Astrocyte of the cerebellum (primary cell): Measurements from ENCODE around the gene PFDN6.
A peak's percentile ranks its signal among the peaks of the same experiment; 100 is the strongest.

Experiments used
- DNase-seq: peaks from one replicate; pipeline ENCODE4 v3.0.0-alpha.2; 2011; ENCODE audit warnings: low read depth
- H3K4me3 ChIP-seq: 2 replicates; pipeline ENCODE4 v1.5.1; 2011; ENCODE audit warnings: mild to moderate bottlenecking, low read depth, low read length, moderate library complexity
- CTCF ChIP-seq: IDR thresholded peaks from 2 replicates; pipeline ENCODE4 v1.5.1; 2012; ENCODE audit warnings: low read length, low read depth, moderate library complexity, mild to moderate bottlenecking; ENCODE audit errors: missing control alignments
- in situ Hi-C: cut with HindIII; loops from 2 replicates; pipeline ENCODE4 v1.10.0; 2017; ENCODE audit warnings: low sequenced_read_pairs

PFDN6 gene

GRCh38 chr6:33288921-33289783 is at the start of gene PFDN6, which contains the start of gene WDR46:
PFDN6 (plus strand) TSS chr6:33289601; CDS start chr6:33289857, 256 bp downstream.
WDR46 (minus strand) TSS chr6:33289239; CDS start chr6:33289170, 69 bp downstream.
- peak within 1 kb of the TSS; percentile 72 for H3K4me3 ChIP-seq
- in situ Hi-C loops, result no loop called here
- no peak for TF ChIP-seq CTCF

GRCh38 chr6:33241968-33242367 is 47.4 kb upstream of the PFDN6 start:
- no peak for DNase-seq
- in situ Hi-C loops, result no loop called here
- H3K4me3 ChIP-seq, result no peak overlapping the region
- TF ChIP-seq CTCF, result no peak

More at GRCh38 chr6:33288921-33289783, at the start of gene PFDN6, which contains the start of gene WDR46:
- peak; percentile 76 for DNase-seq

GRCh38 chr6:33243476-33243875 is 45.9 kb upstream of the PFDN6 start:
- no peak overlapping the region for H3K4me3 ChIP-seq
- no peak for DNase-seq
- in situ Hi-C loops, result no loop called here
- TF ChIP-seq CTCF, result no peak

GRCh38 chr6:33247977-33248642 is 41.3 kb upstream of the PFDN6 start:
- peak; percentile 64 for DNase-seq
- TF ChIP-seq CTCF, result peak; percentile 86
- in situ Hi-C loops, result no loop called here
- H3K4me3 ChIP-seq, result peak overlapping the region; percentile 45

GRCh38 chr6:33248643-33248931 is 40.8 kb upstream of the PFDN6 start:
- peak; percentile 13 for DNase-seq
- in situ Hi-C loops, result no loop called here
- TF ChIP-seq CTCF, result no peak
- H3K4me3 ChIP-seq, result peak overlapping the region; percentile 45

- DNase-seq, result peak; percentile 98
- no peak for TF ChIP-seq CTCF
- in situ Hi-C loops, result no loop called here
- peak overlapping the region; percentile 45 for H3K4me3 ChIP-seq
These were observed 40.3 kb upstream of the PFDN6 start for GRCh38 chr6:33248932-33249731.
